ENCODE results near the gene SLC49A3.
"Not testable (repeated sequence)": the region's sequence is repeated elsewhere in the genome, so short reads cannot be mapped to it uniquely, and the experiment has no call there.

The SLC49A3 gene

DNA sequence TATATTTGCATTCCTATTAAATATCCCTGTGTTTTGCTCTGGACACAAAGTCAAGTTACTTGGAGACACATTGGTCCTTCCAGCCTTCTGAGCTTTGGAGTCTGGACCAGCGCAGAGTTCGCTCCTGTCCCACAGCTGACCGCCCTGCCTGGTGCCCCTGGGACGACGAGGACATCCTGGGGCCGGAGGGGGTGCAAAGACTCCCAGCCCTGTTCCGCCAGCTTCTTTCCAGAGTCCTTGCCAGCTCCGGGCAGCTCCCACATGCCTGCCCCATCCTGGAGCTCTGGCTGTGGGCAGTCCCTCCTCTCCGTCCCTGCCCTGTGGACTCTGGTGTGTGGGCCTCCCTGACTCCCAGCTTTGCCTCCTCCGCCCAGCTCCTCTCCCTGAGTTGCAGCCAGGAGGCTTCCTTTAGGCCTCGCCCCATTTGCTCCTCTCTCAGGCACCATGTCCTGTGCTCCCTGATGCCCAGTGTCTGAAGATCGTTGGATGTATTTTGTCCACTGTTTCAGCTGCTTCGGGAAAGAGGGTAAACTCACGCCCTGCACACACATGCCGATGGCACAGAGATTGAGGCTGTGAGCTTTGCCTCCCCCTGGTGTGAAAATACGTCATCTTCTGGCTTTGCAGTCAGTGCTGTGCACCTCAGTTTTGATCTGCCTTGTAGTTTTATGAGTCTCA, 11.8 kb upstream of the SLC49A3 start:
- DNase-seq, result no peak

- no peak for DNase-seq
Observed at GRCh38 chr4:699816-700580, 11.0 kb upstream of the SLC49A3 start.

- not testable (repeated sequence) for DNase-seq
Observed at GRCh38 chr4:694341-694940, 5.5 kb upstream of the SLC49A3 start.

DNA sequence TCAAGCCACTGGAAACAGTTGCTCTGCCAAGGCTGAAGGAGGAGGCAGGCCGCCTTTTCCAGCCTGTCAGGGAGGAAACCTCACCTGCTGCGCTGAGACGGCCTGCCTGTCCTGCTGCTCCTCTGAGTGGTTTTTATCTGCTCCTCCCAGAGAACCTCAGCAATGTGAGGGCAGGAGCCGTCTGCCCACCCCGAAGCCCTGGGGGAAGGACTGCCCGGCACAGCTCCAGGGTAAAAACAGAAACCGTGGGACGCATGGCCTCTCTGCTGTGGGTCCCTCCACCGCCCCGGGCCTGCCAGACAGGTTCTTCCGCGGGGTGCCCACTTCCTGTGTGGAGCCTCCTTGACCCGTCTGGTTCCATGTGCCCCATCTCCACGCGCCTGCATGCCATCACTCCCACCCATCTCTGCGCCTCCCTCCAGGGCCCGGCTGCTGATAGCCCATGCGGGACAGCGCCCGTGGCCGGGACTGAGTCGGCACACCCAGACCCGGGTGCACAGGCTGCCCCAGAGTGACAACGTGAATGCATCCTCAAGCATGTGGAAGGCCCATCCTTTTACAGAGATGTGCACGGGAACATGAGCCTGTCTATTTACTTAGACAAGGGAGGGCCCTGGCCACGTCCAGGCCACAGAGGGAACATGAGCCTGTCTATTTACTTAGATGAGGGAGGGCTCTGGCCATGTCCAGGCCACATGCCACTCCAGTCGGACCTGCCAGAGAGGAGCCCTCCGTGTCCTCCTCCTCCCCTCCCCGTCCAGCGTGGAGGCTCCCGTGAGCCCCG, 4.0 kb upstream of the SLC49A3 start:
- no peak for DNase-seq

DNA sequence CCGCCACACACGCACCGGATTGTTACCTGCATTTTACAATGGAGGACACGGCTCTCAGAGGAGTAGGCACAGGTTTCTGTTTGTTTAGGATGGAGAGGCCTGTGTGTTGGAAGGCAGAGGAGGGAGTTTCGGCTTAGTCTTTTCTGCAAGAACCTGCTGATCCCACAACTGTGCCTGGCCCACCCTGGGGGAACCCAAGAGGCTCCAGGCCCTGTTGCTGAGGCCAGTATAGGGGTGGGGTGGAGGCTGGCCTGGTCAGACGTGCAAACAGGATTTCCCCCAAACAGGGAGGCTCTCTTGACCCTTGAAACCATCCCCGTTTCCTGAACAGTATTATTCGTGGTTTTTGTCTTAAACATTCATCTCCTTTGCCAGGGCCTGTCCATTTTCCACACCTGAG, 772 bp upstream of the SLC49A3 start:
- DNase-seq, result no peak

DNA sequence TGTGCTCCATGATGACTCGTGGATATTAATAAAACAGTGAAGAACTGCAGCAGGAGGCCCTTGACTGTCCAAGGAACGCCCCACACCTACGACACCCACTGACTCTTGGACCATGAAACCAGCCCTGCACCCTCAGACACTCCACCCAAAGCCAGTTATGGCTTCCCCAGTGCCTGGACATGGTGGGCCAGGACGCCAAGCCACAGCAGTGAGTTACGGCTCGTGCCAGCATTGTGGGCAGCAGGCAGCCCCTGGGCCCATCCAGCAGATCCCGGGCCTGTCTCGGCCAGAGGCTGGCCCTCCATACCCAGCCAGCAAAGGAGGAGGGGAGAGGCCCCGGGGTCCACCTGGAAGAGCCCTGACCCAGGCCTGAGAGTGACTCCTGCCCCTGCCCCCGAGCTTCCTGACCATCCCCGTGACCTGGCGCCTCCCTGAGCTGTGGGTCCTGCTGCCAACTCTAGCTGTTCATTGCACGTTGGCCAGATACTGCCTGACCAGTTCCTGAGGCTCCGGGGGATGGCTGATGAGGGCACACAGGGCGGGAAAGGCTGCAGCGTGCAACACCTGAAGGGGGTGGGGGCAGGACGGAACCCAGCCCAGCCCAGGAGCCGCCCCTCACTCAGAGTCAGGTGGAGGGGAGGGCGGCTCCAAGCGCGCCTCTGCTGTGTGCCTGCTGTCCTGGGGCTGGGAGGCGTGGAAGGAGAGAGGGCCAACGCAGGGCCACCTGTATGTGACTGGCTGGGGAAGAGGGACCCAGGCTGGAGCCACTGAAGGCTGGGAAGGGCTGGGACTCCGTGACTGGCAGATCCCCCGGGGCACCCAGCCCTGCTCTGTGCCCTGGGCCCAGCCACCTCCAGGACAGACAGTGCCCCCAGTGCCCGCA, 739 bp downstream of the SLC49A3 start:
- DNase-seq, result no peak

GRCh38 chr4:687048-687970, 1.6 kb downstream of the SLC49A3 start:
- DNase-seq, result no peak

DNA sequence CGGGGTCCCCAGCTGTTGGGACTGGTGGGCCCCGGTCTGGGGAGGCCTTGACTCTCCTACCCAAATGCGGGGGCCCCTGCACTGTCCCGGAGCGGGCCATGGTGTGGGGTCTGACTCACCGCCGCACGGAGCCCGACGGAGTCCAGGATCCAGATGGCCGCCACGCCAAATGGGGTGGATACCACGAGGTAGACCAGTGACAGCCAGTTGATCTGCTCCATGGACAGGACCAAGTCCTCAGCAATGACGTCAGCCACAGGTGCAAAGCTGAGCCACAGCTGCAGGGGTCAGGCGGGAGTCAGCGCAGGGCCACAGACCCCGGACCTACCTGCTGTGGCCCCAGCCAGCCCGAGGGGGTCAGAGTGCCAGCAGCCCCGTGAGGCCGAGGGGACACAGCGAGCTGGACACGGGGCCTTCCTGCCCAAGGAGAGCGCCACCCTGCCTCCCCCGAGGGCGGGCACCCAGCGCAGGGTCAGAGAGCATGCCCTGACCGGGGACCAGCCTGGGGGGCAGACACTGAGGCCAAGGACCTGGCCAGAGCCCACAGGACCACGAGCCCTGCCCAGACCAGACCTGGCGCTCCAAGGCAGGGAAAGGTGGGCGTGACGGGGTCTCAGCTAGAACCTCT, 2.4 kb downstream of the SLC49A3 start:
- DNase-seq, result no peak

- DNase-seq, result no peak
Observed at GRCh38 chr4:685679-686412, 3.1 kb downstream of the SLC49A3 start.

DNA sequence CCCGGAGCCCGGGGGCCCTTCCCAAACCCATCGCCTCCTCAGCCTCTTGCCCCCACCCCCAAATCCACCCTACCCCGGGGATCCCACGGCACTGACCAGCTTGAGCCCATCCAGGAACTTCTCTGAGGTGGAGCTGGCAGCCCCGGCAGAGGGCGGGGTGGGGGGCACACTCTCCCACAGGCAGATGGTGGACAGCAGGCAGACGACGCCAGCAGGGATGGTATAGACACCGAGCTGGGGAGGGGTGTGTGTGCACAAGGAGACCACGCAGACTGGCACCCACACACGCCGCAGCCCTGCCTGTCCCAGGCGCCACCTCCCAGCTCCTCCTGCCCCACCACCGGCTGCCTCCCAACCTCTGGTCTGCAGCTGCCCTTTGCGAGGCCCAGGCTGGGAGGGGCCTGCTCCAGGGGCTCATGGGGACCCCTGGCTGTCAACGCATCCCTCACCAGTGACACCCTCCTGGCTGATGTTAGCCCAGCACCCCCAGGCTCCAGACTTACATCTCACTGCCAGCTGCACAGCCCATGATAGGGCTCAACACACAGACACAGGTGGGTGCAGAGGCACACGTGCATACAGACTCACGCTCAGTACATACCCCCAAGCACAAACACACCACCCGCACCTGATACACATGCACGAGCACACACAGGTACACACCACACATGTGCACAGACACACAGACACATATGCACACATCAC, 4.2 kb downstream of the SLC49A3 start:
- no peak for DNase-seq

GRCh38 chr4:683982-684622, 4.8 kb downstream of the SLC49A3 start:
- no peak for DNase-seq

DNA sequence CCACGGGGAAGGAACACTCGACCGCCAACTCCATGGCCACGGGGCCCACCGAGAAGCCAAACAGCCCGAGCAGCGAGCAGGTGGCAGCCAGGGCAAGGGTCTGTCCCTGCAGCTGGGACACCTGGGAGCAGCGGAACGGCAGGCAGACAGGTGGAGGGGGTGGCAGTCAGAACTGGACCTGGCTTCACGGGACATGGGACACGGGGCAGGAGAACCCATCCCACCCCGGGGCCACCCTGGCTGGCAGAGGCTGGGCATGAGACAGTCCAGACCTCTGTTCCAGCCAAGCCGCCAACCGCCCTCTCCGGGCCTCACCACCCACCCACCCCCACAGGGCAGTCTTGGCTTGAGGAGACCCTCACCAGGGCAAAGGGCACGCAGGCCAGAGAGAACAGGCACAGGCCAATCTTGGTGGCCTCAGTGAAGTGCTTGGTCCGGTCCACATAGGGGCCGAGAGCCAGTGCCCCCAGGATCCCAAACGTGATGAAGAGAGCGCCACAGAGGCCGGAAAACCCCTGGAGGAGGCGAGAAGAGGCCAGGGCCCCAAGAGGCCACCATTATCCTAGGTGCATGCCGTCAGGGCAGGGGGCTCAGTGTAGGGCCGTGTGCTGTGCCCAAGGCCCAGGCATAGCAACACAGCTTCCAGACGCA, 5.6 kb downstream of the SLC49A3 start:
- no peak for DNase-seq

GRCh38 chr4:682490-683172, 6.3 kb downstream of the SLC49A3 start:
- DNase-seq, result no peak

DNA sequence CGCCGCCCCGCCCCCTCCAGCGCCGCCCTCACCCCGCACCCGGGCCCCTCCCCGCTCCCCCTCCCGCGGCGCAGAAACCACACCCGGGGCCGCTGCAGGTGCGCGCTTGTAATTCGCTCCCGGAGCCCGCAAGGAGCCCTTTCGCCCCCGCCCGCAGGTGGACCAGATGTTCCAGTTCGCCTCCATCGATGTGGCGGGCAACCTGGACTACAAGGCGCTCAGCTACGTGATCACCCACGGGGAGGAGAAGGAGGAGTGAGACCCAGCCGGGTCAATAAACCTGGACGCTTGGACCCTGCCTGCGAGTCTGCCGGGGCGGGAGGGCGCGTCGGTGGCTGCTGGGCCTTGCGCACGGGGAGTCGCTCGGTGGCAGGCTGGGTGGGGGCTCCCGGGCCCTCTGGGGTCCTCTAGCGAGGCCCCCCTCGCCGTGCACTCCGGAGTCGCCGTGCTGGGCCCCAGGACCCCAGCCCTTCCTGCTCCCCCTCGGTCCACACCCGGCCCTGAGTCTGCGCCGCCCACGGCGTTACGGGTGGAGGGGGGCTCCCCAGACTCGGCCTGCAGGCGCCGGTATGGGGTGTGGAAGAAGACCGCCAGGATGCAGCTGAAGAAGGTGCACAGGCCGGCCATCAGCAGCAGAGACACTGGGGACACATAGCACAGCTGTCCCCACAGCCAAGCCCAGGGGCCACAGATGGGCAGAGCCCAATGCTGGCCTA, 7.1 kb downstream of the SLC49A3 start:
- DNase-seq, result peak; percentile 52

- no peak for DNase-seq
Observed at GRCh38 chr4:680928-681645, 7.9 kb downstream of the SLC49A3 start.

GRCh38 chr4:680551-680927, 8.4 kb downstream of the SLC49A3 start:
- DNase-seq, result no peak
